ENCODE measurements around the gene CRYAA. TPM values are rescaled to one million over a fixed set of nuclear protein-coding genes. Genes with fewer than 3 reads are reported as not detected.

The CRYAA gene
- total RNA-seq, 4 donors from 2014 or later = not detected

DNA sequence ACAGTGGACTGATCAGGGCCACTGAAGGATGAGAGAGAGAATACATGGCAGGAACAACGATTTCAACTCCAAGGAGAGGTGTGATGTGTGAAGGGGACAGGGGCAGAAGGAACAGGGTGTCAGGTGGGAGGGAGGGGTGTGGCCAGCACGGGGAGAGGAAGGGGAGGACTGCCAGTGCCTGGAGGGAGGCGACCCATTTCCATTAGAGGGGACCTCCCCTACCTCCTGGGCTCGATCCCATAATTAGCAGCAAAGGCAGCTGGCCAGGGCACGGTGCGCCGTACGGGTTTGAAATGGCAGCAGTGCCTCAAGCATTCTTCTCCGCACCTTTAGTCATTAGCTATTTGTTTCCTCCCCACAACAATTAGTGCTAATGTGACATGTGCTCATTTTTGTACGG, 22.7 kb downstream of the CRYAA start:
- TF ChIP-seq POLR2A (IDR thresholded peaks at IDR 0.05) = no peak
- no peak for TF ChIP-seq CTCF (IDR thresholded peaks at IDR 0.05)
- 32% methylated on average over 10 of the region's 10 CpGs for WGBS, 2 donors
- intact Hi-C loops (cut with DNase I; ENCODE audit: low total_unique reads) = no loop called here
- no peak overlapping the region for H3K4me3 ChIP-seq (ENCODE audit: low read depth, poor library complexity, severe bottlenecking)
- DNase-seq (ENCODE audit: low spot score in 2 of 2) = peak; percentile 15 to 79

GRCh38 chr21:43191971-43192370, 23.2 kb downstream of the CRYAA start:
- intact Hi-C loops (cut with DNase I; ENCODE audit: low total_unique reads) = no loop called here
- H3K4me3 ChIP-seq (ENCODE audit: low read depth, poor library complexity, severe bottlenecking) = no peak overlapping the region
- peak in 1 of 2 donors; percentile 74 for DNase-seq (ENCODE audit: low spot score in 2 of 2)
- WGBS, 2 donors = 60 to 66% methylated on average over 7 of the region's 7 CpGs
- no peak for TF ChIP-seq CTCF (IDR thresholded peaks at IDR 0.05)
- TF ChIP-seq POLR2A (IDR thresholded peaks at IDR 0.05) = no peak

DNA sequence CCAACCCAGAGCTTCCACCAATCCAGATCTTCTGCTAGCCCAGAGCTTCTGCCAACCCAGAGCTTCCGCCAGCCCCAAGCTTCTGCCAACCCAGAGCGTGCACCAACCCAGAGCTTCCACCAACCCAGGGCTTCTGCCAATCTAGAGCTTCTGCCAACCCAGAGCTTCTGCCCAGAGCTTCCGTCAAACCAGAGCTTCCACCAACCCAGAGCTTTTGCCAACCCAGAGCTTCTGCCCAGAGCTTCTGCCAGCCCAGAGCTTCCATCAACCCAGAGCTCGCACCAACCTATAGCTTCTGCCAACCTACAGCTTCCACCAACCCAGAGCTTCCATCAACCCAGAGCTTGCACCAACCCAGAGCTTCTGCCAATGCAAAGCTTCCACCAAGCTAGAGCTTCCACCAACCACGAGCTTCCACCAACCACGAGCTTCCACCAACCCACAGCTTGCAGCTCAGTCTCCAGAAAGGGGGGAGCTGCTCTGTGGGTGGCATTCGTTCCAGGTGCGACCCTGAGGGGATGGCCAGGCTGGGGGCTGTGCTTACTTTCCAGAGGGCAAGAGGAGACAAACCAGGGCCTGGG, 23.8 kb downstream of the CRYAA start:
- DNase-seq (ENCODE audit: low spot score in 2 of 2) = peak; percentile 51 to 82
- WGBS, 2 donors = 47 to 52% methylated on average over 8 of the region's 8 CpGs
- TF ChIP-seq POLR2A (IDR thresholded peaks at IDR 0.05) (no peak), CTCF (IDR thresholded peaks at IDR 0.05) (no peak)

DNA sequence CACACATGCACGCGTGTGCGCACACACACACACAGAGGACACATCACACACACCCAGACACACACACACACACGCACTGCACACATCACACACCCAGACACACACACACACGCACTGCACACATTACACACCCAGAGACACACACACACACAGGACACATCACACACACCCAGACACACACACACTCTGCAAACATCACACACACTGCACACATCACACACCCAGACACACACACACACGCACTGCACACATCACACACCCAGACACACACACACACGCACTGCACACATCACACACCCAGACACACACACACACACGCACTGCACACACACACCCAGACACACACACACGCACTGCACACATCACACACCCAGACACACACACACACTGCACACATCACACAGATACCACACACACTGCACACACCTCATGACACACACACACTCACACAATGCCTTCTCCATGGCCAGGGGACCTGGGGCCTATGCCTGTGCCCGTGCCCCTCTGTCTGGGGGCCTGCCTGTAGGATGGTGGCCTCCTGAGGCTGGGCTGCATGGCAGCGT, 24.4 kb downstream of the CRYAA start:
- WGBS, 2 donors = 83 to 87% methylated on average over 10 of the region's 11 CpGs
- TF ChIP-seq CTCF (IDR thresholded peaks at IDR 0.05) = no peak
- no peak for TF ChIP-seq POLR2A (IDR thresholded peaks at IDR 0.05)
- DNase-seq (ENCODE audit: low spot score in 2 of 2) = peak; percentile 13 to 42
- no peak overlapping the region for H3K4me3 ChIP-seq (ENCODE audit: low read depth, poor library complexity, severe bottlenecking)
- intact Hi-C loops (cut with DNase I; ENCODE audit: low total_unique reads) = no loop called here

More for the DNA sequence above, 23.8 kb downstream of the CRYAA start:
- no peak overlapping the region for H3K4me3 ChIP-seq (ENCODE audit: low read depth, poor library complexity, severe bottlenecking)
- intact Hi-C loops (cut with DNase I; ENCODE audit: low total_unique reads) = no loop called here

DNA sequence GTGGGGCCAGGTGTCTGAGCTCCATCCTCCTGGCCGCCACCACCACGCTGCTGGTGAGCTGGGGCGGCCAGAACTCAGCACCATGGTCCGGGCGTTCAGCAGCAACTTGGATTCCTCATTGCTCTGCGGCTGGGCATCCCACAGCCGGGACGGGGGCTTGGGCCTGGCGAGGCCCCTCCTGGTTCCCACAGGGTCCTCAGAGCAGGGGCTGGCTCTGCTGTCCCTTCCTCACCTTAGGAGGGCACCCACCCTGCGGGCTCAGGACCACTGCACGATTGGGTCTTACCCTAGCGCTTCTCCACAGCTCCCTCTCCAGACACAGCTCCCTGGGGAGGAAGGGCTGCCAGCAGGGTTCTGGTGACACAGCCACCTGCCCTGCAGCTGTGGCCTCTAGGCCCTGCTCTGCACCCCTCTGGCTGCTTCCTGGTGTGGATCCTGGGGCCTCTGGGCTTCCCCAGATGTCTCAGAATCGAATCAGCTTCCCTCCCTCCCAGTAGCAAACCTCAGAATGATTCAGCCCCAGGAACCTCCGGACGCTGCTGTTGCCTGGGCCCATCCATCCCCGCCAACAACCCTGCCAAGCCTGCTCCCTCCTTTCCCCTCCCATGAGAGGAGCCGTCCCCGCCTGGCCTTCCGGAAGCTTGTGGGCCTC, 25.0 kb downstream of the CRYAA start:
- DNase-seq (ENCODE audit: low spot score in 2 of 2) = peak; percentile 14 to 86
- intact Hi-C loops (cut with DNase I; ENCODE audit: low total_unique reads) = no loop called here
- TF ChIP-seq CTCF (IDR thresholded peaks at IDR 0.05) = no peak
- no peak for TF ChIP-seq POLR2A (IDR thresholded peaks at IDR 0.05)
- 49 to 51% methylated on average over 14 to 19 of the region's 19 CpGs for WGBS, 2 donors
- H3K4me3 ChIP-seq (ENCODE audit: low read depth, poor library complexity, severe bottlenecking) = no peak overlapping the region

Measured in lower leg skin (tissue), 4 donors.